Measurements from ENCODE around the gene CACNA2D2. TPM values are rescaled to one million over a fixed set of nuclear protein-coding genes. Genes with fewer than 3 reads are reported as not detected.

CACNA2D2 gene
- total and polyA plus RNA-seq, 2 of the 8 experiments (the other 6 are each of a cell fraction or from before 2014, with no cell fraction given) = 14.1 to 25.0 TPM

DNA sequence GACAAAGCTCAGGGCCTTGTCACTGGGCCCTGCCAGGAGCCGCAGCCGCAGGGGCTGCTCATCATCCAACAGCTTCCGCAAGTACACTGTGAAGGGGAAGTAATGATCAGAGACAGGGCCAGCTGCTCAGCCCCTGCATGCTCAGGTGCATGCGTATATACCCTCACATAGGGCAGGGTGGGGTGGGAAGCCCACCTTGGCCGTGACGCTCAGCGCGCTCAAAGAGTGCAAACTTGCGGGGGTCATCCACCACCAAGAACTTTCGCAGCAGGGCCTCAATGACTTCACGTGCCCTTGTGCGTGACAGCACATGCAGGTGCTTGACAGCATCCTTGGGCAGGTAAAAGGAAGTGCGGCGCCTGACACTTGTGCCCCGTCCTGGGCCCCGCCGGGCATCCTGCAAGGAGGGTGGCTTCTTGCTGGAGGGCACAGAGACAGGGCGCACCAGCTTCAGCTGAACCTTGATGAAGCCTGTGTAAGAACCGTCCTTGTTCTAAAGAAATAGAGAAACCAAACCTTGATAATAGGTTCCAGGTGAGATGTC, 172.0 kb downstream of the CACNA2D2 start:
- Histone ChIP-seq H2BK20ac (ENCODE audit: low read length) (no peak overlapping the region), H3K4ac (replicated peaks; ENCODE audit: insufficient read length, low read depth, low read length) (no peak overlapping the region), H3K36me3 (ENCODE audit: control insufficient read depth in 2 of 4, insufficient read depth in 4 of 4, low read length in 3 of 4) (peaks cover 4 to 24% (median 20%) of the 10 kb centered on the region in 4 experiments; a peak in 7 of 8 replicates), H2BK5ac (ENCODE audit: low read depth, low read length) (no peak overlapping the region), H2AFZ (ENCODE audit: low read length) (no peak overlapping the region), H3K23me2 (ENCODE audit: low read depth, low read length) (peaks cover 14% of the 10 kb centered on the region), H3K23ac (ENCODE audit: insufficient read length) (no peak overlapping the region), H3K9ac (replicated peaks in 1 of 4; ENCODE audit: extremely low read depth in 1 of 4, low read depth in 3 of 4, low read length in 3 of 4) (no peak overlapping the region), H2BK15ac (ENCODE audit: low read length) (no peak overlapping the region), H3K4me2 (ENCODE audit: insufficient read depth in 1 of 2, low read depth in 2 of 2, low read length in 2 of 2) (no peak overlapping the region), H2BK12ac (ENCODE audit: low read depth, low read length) (no peak overlapping the region), H2AK5ac (ENCODE audit: low read depth, low read length) (no peak overlapping the region), H3K79me1 (ENCODE audit: low read depth, low read length) (peaks cover 11% of the 10 kb centered on the region; the same call in 1 of the 2 replicates), H3K9me3 (ENCODE audit: insufficient read depth in 2 of 2, low read depth in 1 of 2, low read length in 1 of 2) (no peaks in the 10 kb centered on the region), H4K8ac (ENCODE audit: extremely low read depth, insufficient read depth, low read length) (no peak overlapping the region), H3K4me3 (ENCODE audit: extremely low read depth in 1 of 4, insufficient read depth in 2 of 4, low read depth in 3 of 4, low read length in 4 of 4) (no peak overlapping the region), H3K79me2 (ENCODE audit: control insufficient read depth in 1 of 2, insufficient read depth in 2 of 2, low read length in 2 of 2) (peaks cover 0 to 36% of the 10 kb centered on the region in 2 experiments; a peak in 2 of 4 replicates), H4K5ac (ENCODE audit: insufficient read length, low read depth, low read length) (no peak overlapping the region), H3K27ac (ENCODE audit: low read depth, low read length) (no peak overlapping the region), H4K91ac (replicated peaks; ENCODE audit: insufficient read length, low read length) (no peak overlapping the region), H4K20me1 (replicated peaks in 1 of 2; ENCODE audit: control insufficient read depth in 1 of 2, insufficient read depth in 2 of 2, low read length in 2 of 2) (peaks cover 8 to 14% of the 10 kb centered on the region in 2 experiments), H3K4me1 (replicated peaks in 1 of 4; ENCODE audit: control insufficient read depth in 3 of 4, insufficient read depth in 4 of 4, low read length in 3 of 4) (peaks cover 0 to 8% (median 6%) of the 10 kb centered on the region in 4 experiments; a peak in 3 of 7 replicates), H2BK120ac (replicated peaks; ENCODE audit: low read depth, low read length) (no peak overlapping the region), H3K56ac (replicated peaks; ENCODE audit: insufficient read length, low read depth, low read length) (no peak overlapping the region), H3K27me3 (replicated peaks in 1 of 4; ENCODE audit: control insufficient read depth in 3 of 4, extremely low read depth in 1 of 4, insufficient read depth in 3 of 4, low read length in 3 of 4) (no peaks in the 10 kb centered on the region), H3K14ac (ENCODE audit: insufficient read length) (no peak overlapping the region), H3K18ac (ENCODE audit: extremely low read depth, low read length) (no peak overlapping the region)
- no peak for DNase-seq (ENCODE audit: low read depth in 1 of 2, low spot score in 2 of 2)
- no peak for FAIRE-seq
- WGBS, 2 experiments (ENCODE audit: extremely low coverage in 1 of 2, insufficient coverage in 1 of 2, insufficient read length in 1 of 2, insufficient replicate concordance in 2 of 2, low coverage in 1 of 2, low lambda C conversion rate in 2 of 2, missing lambda C conversion rate in 1 of 2) = 94% methylated on average over 19 of the region's 19 CpGs; no CpG with 5 or more reads in 1 of the 2 experiments
- ChIA-PET POLR2A (ENCODE audit: partially characterized antibody) (interaction anchor here (0.8 to 6.4 kb wide), 4 partner anchors 9 to 36 kb away, joined by 3 to 36 read pairs (median 10); partner anchors contain the start of genes HYAL2 and RASSF1), CTCF (ENCODE audit: partially characterized antibody) (interaction anchor here (1.1 to 1.5 kb wide), 3 partner anchors 10 to 16 kb away, joined by 3 to 4 read pairs (median 3); partner anchors contain the start of gene RASSF1)
- no peak for TF ChIP-seq YY1 (IDR thresholded peaks at IDR 0.05; ENCODE audit: low read depth, low read length)
- TF ChIP-seq POLR2A (IDR thresholded peaks at IDR 0.05; ENCODE audit: control extremely low read depth in 1 of 2, low read depth in 2 of 2, low read length in 2 of 2) = no peak
- no peak for TF ChIP-seq SUZ12 (IDR thresholded peaks at IDR 0.05; ENCODE audit: low read length)
- no peak for TF ChIP-seq RBBP5 (IDR thresholded peaks at IDR 0.05; ENCODE audit: borderline replicate concordance, low read depth, low read length)
- TF ChIP-seq, protein P1, sequence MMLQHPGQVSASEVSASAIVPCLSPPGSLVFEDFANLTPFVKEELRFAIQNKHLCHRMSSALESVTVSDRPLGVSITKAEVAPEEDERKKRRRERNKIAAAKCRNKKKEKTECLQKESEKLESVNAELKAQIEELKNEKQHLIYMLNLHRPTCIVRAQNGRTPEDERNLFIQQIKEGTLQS (IDR thresholded peaks at IDR 0.05; ENCODE audit: insufficient read depth, low read depth, low read length) = no peak
- no peak for TF ChIP-seq PHF8 (conservative IDR thresholded peaks at IDR 0.05; ENCODE audit: low read depth, low read length)
- TF ChIP-seq, protein P2, sequence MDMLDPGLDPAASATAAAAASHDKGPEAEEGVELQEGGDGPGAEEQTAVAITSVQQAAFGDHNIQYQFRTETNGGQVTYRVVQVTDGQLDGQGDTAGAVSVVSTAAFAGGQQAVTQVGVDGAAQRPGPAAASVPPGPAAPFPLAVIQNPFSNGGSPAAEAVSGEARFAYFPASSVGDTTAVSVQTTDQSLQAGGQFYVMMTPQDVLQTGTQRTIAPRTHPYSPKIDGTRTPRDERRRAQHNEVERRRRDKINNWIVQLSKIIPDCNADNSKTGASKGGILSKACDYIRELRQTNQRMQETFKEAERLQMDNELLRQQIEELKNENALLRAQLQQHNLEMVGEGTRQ (IDR thresholded peaks at IDR 0.05; ENCODE audit: low read length) = no peak
- TF ChIP-seq EZH2 (IDR thresholded peaks at IDR 0.05; ENCODE audit: low read depth, low read length, severe bottlenecking) = no peak
- no peak for TF ChIP-seq ZNF274 (IDR thresholded peaks at IDR 0.05; ENCODE audit: borderline replicate concordance, extremely low read depth, low read length)
- no peak for TF ChIP-seq CEBPB (IDR thresholded peaks at IDR 0.05; ENCODE audit: low read depth, low read length)
- TF ChIP-seq GTF2F1 (IDR thresholded peaks at IDR 0.05; ENCODE audit: borderline replicate concordance, low read depth, low read length) = no peak
- TF ChIP-seq SP1 (IDR thresholded peaks at IDR 0.05; ENCODE audit: low read depth, low read length) = no peak

Measured in H1 (cell line).